K562 (cell line): ENCODE measurements around the gene NT5DC4. TPM values are rescaled to one million over a fixed set of nuclear protein-coding genes. Genes with fewer than 3 reads are reported as not detected.

ENCODE experiments used
- CLOCK ChIP-seq: fragments of 250-450 bp; sonication (Bioruptor Pico); IDR thresholded peaks from 2 replicates; pipeline ENCODE4 v1.4.0; 2020; ENCODE audit warnings: mild to moderate bottlenecking, moderate library complexity, borderline replicate concordance
- CREB3L1 ChIP-seq: fragments of 450-650 bp; IDR thresholded peaks from 2 replicates; pipeline ENCODE4 v1.6.1; 2014; ENCODE audit warnings: low read depth, mild to moderate bottlenecking, moderate library complexity, borderline replicate concordance
- E2F6 ChIP-seq, 2 experiments: IDR thresholded peaks; 2 replicates each; pipeline ENCODE4 v1.6.1; 2011; ENCODE audit warnings: borderline replicate concordance in 1 of 2, control low read depth in 1 of 2, low read depth in 1 of 2, low read length in 1 of 2, mild to moderate bottlenecking in 1 of 2, mixed read lengths in 1 of 2, moderate library complexity in 1 of 2; ENCODE audit not compliant: insufficient read depth in 1 of 2, insufficient read length in 1 of 2, poor library complexity in 1 of 2, severe bottlenecking in 1 of 2; ENCODE audit errors: extremely low read depth in 1 of 2
- GATAD2A ChIP-seq: fragments of 450-650 bp; IDR thresholded peaks from 2 replicates; pipeline ENCODE4 v1.6.1; 2017
- KDM5B ChIP-seq: fragments of 200-600 bp; sonication (generic); IDR thresholded peaks from 2 replicates; pipeline ENCODE4 v1.6.1; 2012; ENCODE audit warnings: low read depth, mild to moderate bottlenecking, moderate library complexity, low read length, control low read depth, inconsistent platforms; ENCODE audit not compliant: insufficient replicate concordance
- RREB1 ChIP-seq: fragments of 250-450 bp; sonication (Bioruptor Pico); IDR thresholded peaks from 2 replicates; pipeline ENCODE4 v1.4.0; 2020
- THRB ChIP-seq: fragments of 450-650 bp; formaldehyde crosslinking; conservative IDR thresholded peaks from 2 replicates; pipeline ENCODE4 v1.4.0; 2022; ENCODE audit warnings: mild to moderate bottlenecking, missing genetic modification characterization
- ZBTB43 ChIP-seq: sonication (generic); formaldehyde crosslinking; IDR thresholded peaks from 2 replicates; pipeline ENCODE4 v1.8.0; 2023; ENCODE audit warnings: mild to moderate bottlenecking, missing genetic modification reagents
- ZNF121 ChIP-seq: sonication (generic); formaldehyde crosslinking; conservative IDR thresholded peaks from 2 replicates; pipeline ENCODE4 v1.8.0; 2022; ENCODE audit warnings: missing genetic modification reagents
- polyA plus RNA-seq, 8 experiments: library from polyadenylated mRNA; depleted of rRNA in 4 of 8; stranded (reverse) in 5 of 8; unstranded in 3 of 8; fragments of >200 nt; fragmentation: Nextera tagmentation in 2 of 8; fragmentation: Illumina TruSeq in 1 of 8; extraction: Ambion mirVana in 2 of 8; extraction: Trizol in 1 of 8; gene quantifications; 2 replicates each; pipeline versions ENCODE4 v1.2.1 to v1.2.3, GENCODE V29; 2011 to 2014; ENCODE audit warnings: inconsistent platforms in 1 of 8, missing spikeins in 1 of 8
- total RNA-seq, 7 experiments: library from RNA; depleted of rRNA in 6 of 7; stranded (reverse); fragments of >200 nt in 6 of 7; fragmentation: Illumina TruSeq in 2 of 7; extraction: Trizol in 2 of 7; gene quantifications; 2 replicates each; pipeline versions ENCODE4 v1.2.1 to v1.2.3, GENCODE V29; 2011 to 2021; ENCODE audit warnings: low replicate concordance in 1 of 7

Gene NT5DC4
- total and polyA plus RNA-seq, 9 of the 15 experiments (the other 6 are each of a cell fraction or from before 2014, with no cell fraction given) = 0.44 to 6.9 (median 2.5) TPM

GRCh38 chr2:112686348-112687217 is 34.2 kb upstream of the NT5DC4 start (continued):
- TF ChIP-seq CREB3L1 (0 out of 2 replicates have a peak, but pooled peaks have one; percentile 14), CLOCK (CRISPR knock-in tag) (no peak), THRB (CRISPR knock-in tag) (no peak), GATAD2A (no peak), ZNF121 (CRISPR knock-in tag) (peak; percentile 70), KDM5B (peak; percentile 48), E2F6 (IDR thresholded peaks at IDR 0.05; ENCODE audit: borderline replicate concordance in 1 of 2, extremely low read depth in 1 of 2, insufficient read depth in 1 of 2, insufficient read length in 1 of 2, low read depth in 1 of 2, low read length in 1 of 2, poor library complexity in 1 of 2, severe bottlenecking in 1 of 2) (peak; percentile 65 to 68), ZBTB43 (no peak), RREB1 (0 out of 2 replicates have a peak, but pooled peaks have one; percentile 70)
